HEK293 (cell line): ENCODE measurements around the gene PKP4.
"Not testable (repeated sequence)": the region's sequence is repeated elsewhere in the genome, so short reads cannot be mapped to it uniquely, and the experiment has no call there.

Source experiments
- CTCF ChIA-PET: fragments of 350-600 bp; formaldehyde crosslinking; extraction: SDS; loops from one replicate; lab custom pipeline; 2021; ENCODE audit warnings: antibody characterized with exemption; lab: Yijun Ruan, JAX
- POLR2A ChIA-PET: fragments of 300-600 bp; formaldehyde crosslinking; extraction: SDS; loops from one replicate; lab custom pipeline; 2020; ENCODE audit warnings: antibody characterized with exemption, inconsistent platforms; lab: Yijun Ruan, JAX
- H3K27ac ChIP-seq: fragments of 200-500 bp; sonication (Bioruptor generic); 2 replicates; pipeline ENCODE4 v1.5.1; 2014; ENCODE audit warnings: low read depth, low read length, control low read depth, inconsistent platforms; ENCODE audit errors: extremely low read depth
- H3K36me3 ChIP-seq, 2 experiments: fragments of 200-500 bp in 1 of 2; sonication (Bioruptor generic) in 1 of 2; 1 replicate in 1 of 2; 2 replicates in 1 of 2; pipeline ENCODE4 v1.5.1; 2014 to 2017; ENCODE audit warnings: inconsistent platforms in 2 of 2, low read length in 2 of 2; ENCODE audit not compliant: control insufficient read depth in 2 of 2, insufficient read depth in 1 of 2
- H3K4me1 ChIP-seq: fragments of 200-500 bp; sonication (Bioruptor generic); 2 replicates; pipeline ENCODE4 v1.5.1; 2014; ENCODE audit warnings: mild to moderate bottlenecking, low read length, inconsistent platforms; ENCODE audit not compliant: control insufficient read depth, insufficient read depth
- H3K4me3 ChIP-seq: 2 replicates; pipeline ENCODE4 v1.5.1; 2011; ENCODE audit warnings: low read depth, mild to moderate bottlenecking, control low read depth, low read length, moderate library complexity
- H3K9me3 ChIP-seq: fragments of 200-500 bp; sonication (Bioruptor generic); 2 replicates; pipeline ENCODE4 v1.5.1; 2014; ENCODE audit warnings: low read depth, low read length, inconsistent platforms; ENCODE audit not compliant: control insufficient read depth, insufficient read depth
- PRDM6 ChIP-seq: fragments of 450-650 bp; formaldehyde crosslinking; IDR thresholded peaks from 2 replicates; pipeline ENCODE4 v1.5.1; 2017; ENCODE audit warnings: missing biosample characterization, missing genetic modification characterization
- REST ChIP-seq: fragments of 450-650 bp; formaldehyde crosslinking; IDR thresholded peaks from 2 replicates; pipeline ENCODE4 v1.5.1; 2016; ENCODE audit warnings: missing biosample characterization, missing genetic modification characterization
- ZBTB1 ChIP-seq: fragments of 450-650 bp; formaldehyde crosslinking; IDR thresholded peaks from 2 replicates; pipeline ENCODE4 v1.5.1; 2016; ENCODE audit warnings: missing biosample characterization, missing genetic modification characterization
- ZBTB20 ChIP-seq: fragments of 450-650 bp; formaldehyde crosslinking; IDR thresholded peaks from 2 replicates; pipeline ENCODE4 v1.5.1; 2016; ENCODE audit warnings: missing biosample characterization, missing genetic modification characterization
- ZNF140 ChIP-seq: fragments of 450-650 bp; formaldehyde crosslinking; IDR thresholded peaks from 2 replicates; pipeline ENCODE4 v1.5.1; 2016; ENCODE audit warnings: missing biosample characterization, missing genetic modification characterization
- ZNF146 ChIP-seq: fragments of 450-650 bp; formaldehyde crosslinking; IDR thresholded peaks from 2 replicates; pipeline ENCODE4 v1.5.1; 2016; ENCODE audit warnings: missing biosample characterization, missing genetic modification characterization
- ZNF501 ChIP-seq: fragments of 450-650 bp; formaldehyde crosslinking; IDR thresholded peaks from 2 replicates; pipeline ENCODE4 v1.5.1; 2016; ENCODE audit warnings: missing biosample characterization, missing genetic modification characterization
- ZNF530 ChIP-seq: fragments of 450-650 bp; formaldehyde crosslinking; IDR thresholded peaks from 2 replicates; pipeline ENCODE4 v1.5.1; 2016; ENCODE audit warnings: low read depth, missing biosample characterization, missing genetic modification characterization
- ZNF560 ChIP-seq: fragments of 450-650 bp; formaldehyde crosslinking; IDR thresholded peaks from 2 replicates; pipeline ENCODE4 v1.5.1; 2017; ENCODE audit warnings: missing biosample characterization, missing genetic modification characterization, borderline replicate concordance
- ZNF621 ChIP-seq: fragments of 450-650 bp; formaldehyde crosslinking; IDR thresholded peaks from 2 replicates; pipeline ENCODE4 v1.5.1; 2017; ENCODE audit warnings: missing biosample characterization, missing genetic modification characterization
- ZNF785 ChIP-seq: fragments of 450-650 bp; formaldehyde crosslinking; IDR thresholded peaks from 2 replicates; pipeline ENCODE4 v1.5.1; 2016; ENCODE audit warnings: missing biosample characterization, missing genetic modification characterization

The PKP4 gene

GRCh38 chr2:158464426-158465281 is 7.9 kb downstream of the PKP4 start:
- Histone ChIP-seq H3K9me3 (no peaks in the 10 kb centered on the region), H3K27ac (no peak overlapping the region), H3K4me1 (peaks cover 10% of the 10 kb centered on the region; the same call in 1 of the 2 replicates), H3K36me3 (no peaks in the 10 kb centered on the region), H3K4me3 (no peak overlapping the region)
- TF ChIP-seq ZNF530 (no peak), ZNF560 (tag by site-specific recombination) (no peak), ZNF785 (tag by site-specific recombination) (no peak), ZNF621 (tag by site-specific recombination) (no peak), ZBTB20 (tag by site-specific recombination) (no peak), PRDM6 (tag by site-specific recombination) (no peak), ZBTB1 (tag by site-specific recombination) (no peak), REST (tag by site-specific recombination) (no peak), ZNF140 (tag by site-specific recombination) (no peak)
- ChIA-PET CTCF (interaction anchor here (0.6 to 1.6 kb wide), 10 partner anchors 11 to 285 kb away, joined by 3 to 6 read pairs (median 3); no protein-coding TSS in a partner anchor), POLR2A (interaction anchor here (0.6 kb wide), 1 partner anchor 287 kb away, joined by 3 read pairs; no protein-coding TSS in a partner anchor)

GRCh38 chr2:158467248-158467647 is 10.5 kb downstream of the PKP4 start:
- POLR2A ChIA-PET, result interaction anchor here (0.7 kb wide), 1 partner anchor 276 kb away, joined by 3 read pairs; no protein-coding TSS in a partner anchor
- no peaks in the 10 kb centered on the region for H3K36me3 ChIP-seq
- TF ChIP-seq ZNF501 (tag by site-specific recombination), result no peak
- TF ChIP-seq, all 188 proteins: peak for 0
- CTCF ChIA-PET, result interaction anchor here (0.6 to 1.5 kb wide), 3 partner anchors 11 to 417 kb away, joined by 4 to 5 read pairs (median 4); no protein-coding TSS in a partner anchor
- H3K4me1 ChIP-seq, result 0 out of 2 replicates have a peak, but pooled peaks cover 4% of the 10 kb centered on the region
- no peaks in the 10 kb centered on the region for H3K9me3 ChIP-seq
- H3K4me3 ChIP-seq, result no peak overlapping the region
- H3K27ac ChIP-seq, result no peak overlapping the region

- H3K4me3 ChIP-seq, POLR2A ChIA-PET, H3K9me3 ChIP-seq, H3K27ac ChIP-seq, H3K4me1 ChIP-seq, H3K36me3 ChIP-seq: not testable (repeated sequence)
- CTCF ChIA-PET, result interaction anchor here (0.7 to 2.7 kb wide), 4 partner anchors 29 to 439 kb away, joined by 3 to 7 read pairs (median 4); no protein-coding TSS in a partner anchor
These were observed 16.1 kb downstream of the PKP4 start for GRCh38 chr2:158472829-158473228.

DNA sequence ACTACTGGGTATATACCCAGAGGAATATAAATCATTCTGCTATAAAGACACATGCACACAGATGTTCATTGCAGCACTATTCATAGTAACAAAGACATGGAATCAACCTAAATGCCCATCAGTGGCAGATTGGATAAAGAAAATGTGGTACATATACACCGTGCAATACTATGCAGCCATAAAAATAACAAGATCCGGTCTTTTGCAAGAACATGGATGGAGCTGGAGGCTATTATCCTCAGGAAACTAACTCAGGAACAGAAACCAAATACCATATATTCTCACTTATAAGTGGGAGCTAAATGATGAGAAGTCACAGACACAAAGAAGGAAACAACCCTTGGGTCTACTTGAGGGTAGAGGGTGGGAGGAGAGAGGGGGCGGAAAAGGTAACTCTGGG is 16.5 kb downstream of the PKP4 start:
- H3K9me3 ChIP-seq, H3K4me1 ChIP-seq, POLR2A ChIA-PET, H3K27ac ChIP-seq, H3K36me3 ChIP-seq, H3K4me3 ChIP-seq: not testable (repeated sequence)
- CTCF ChIA-PET, result interaction anchor here (0.6 to 2.7 kb wide), 7 partner anchors 12 to 439 kb away, joined by 3 to 7 read pairs (median 3); no protein-coding TSS in a partner anchor
- TF ChIP-seq ZNF146 (tag by site-specific recombination), result peak; percentile 27; the same call in 1 of the 2 replicates
